ENCODE results near the gene CLHC1.
"Not testable (repeated sequence)": the region's sequence is repeated elsewhere in the genome, so short reads cannot be mapped to it uniquely, and the experiment has no call there.

Gene CLHC1

DNA sequence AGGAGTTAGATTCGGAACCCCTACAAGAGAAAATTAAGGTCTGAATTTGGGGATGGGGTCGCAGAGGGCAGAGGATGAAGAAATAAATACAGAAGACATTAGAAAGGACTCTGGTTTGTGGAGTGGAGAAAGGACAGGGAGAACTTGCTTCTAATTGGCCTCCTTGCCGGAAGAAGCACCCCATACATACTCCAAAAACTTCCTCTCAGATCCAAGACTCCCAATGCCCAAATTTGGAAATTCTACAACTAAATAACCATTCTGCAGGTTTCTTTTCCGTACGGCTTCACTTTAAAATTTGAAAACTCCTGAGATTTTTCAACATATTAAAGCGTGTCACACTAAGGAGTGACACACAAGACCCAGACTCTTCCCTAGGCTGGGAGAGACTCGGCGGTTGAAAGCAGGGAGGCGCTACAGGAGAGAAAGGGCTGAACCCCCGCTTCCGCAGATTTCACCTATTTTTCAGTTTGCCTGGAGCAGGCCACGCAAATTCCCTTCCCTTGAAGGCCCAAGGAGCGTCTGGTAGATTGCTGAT lies 478 bp downstream of the CLHC1 start:
- FAIRE-seq, result no peak

DNA sequence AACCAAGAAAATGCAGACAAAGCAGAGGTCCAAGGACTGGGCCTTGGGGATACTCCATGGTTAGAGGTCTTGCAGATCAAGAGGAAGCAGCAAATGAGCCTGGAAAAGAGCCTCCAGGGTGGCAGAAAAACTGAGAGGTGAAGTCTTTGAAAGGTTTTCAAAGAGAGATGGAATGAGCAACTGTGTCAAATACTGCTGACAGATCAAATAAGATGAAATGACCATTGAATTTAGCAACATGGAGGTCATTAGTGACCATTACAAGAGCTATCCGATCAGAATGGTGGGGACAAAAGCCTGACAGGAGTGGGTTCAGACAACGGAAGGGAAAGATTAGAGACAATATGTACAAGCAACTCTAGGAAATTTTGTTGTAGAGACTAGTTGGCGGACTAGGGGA lies 1.5 kb downstream of the CLHC1 start:
- no peak for FAIRE-seq

DNA sequence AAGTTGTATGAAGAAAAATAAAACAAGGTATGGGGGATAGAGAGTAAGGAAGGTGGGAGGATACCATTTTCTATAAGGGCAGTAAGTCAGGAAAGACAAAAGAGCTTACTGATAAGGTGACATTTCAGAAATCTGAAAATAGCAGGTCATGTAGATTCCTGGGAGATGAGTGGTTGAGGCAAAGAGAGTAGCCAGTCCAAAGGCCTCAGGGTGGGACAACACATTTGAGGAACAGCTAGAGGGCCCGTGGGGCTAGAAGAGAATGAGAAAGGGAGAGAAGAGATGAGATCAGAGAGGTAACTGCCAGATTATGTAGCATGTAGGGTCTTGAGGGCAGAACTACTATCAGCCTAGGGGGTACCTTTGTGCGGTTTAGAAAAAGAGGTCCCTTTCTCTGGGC lies 2.9 kb downstream of the CLHC1 start:
- FAIRE-seq, result no peak

DNA sequence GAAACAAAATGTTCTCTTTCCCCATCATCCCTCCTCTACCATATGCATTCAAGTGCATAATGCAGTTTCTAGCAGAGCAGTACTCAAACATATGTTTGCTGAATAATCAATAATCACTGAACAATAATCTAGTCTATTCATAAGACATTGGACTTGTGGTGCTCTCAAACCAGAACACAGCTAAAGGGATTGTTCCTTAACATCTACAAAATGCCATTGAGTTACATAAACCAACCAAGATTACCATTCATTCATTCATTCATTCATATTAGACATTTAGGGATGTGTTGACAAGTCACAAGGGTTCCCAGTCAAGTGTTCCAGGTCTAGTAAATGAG lies 3.9 kb downstream of the CLHC1 start:
- no peak for FAIRE-seq

DNA sequence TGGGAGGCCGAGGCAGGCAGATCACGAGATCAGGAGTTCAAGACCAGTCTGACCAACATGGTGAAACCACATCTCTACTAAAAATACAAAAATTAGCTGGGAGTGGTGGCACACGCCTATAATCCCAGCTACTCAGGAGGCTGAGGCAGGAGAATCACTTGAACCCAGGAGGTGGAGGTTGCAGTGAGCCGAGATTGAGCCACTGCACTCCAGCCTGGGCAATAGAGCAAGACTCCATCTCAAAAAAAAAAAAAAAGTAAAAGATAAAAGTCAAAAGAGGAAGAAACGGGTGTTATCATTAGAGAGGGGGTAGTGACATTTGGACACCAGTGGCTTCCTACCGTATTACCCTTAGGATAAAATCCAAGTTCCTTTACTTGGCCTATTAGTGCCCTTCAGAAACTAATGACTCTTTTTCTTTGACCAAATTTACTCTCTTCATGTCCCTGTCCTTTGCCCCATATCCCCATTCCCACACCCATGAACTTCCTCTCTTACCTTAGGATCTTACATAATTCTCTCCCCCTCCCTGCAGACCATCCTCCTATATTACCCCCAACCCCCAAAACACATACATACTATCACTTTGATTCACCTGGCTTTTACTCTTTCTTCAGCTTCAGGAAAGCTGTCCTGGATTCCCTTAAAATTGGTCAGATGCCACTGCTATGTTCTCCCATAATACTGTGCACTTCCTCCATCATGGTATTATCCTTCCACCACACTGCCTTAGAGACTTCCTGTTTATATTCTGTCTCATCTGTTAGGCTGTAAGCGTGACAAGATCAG lies 4.5 kb downstream of the CLHC1 start:
- FAIRE-seq, result not testable (repeated sequence)

DNA sequence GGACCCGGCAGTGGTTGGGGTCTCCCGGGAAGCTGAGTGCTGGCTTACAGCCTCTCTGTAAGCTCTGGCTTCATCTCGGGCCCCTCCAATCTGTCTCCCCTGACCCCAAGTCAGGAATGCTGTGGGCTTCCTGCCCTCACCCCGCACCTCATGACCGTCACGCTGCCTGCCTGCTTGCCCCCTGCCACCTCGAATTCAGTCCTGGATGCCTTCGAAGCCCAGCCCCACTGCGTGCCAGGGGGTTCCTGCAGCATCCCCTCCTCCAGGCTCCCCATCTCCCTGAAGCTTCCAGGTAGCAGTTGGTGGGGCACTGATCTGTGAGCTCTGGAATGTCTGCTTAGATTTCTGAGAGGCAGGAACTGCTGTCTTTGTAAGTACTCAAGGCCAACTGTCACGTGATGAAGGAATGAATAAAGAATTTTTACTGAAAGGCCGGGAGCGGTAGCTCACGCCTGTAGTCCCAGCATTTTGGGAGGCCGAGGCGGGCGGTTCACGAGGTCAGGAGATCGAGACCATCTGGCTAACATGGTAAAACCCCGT lies 6.5 kb downstream of the CLHC1 start:
- FAIRE-seq, result no peak

DNA sequence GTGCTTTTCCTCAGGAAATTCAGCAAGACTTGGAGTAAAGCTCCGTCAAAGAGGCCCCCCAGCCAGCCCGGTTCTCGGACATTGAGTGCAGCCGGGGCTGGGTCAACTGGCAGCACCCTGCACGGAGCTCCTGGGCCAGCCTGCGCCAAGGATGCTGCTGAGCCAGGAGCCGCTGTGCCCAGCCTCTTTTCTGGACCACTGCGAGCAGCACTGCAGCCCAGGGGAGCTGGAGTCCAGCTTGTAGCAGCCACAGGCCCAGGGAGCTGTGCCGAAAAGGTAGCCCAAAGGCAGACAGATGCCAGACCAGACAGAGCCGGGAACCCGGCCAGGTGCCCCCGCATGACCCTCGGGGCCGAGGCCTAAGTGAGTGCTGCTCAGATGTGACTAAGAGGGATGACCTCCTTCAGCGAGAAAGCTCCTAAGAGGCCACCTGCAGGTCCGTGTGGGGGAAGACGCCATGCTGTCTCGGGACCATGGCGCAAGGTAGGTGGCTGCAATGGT lies 7.3 kb downstream of the CLHC1 start:
- no peak for FAIRE-seq

DNA sequence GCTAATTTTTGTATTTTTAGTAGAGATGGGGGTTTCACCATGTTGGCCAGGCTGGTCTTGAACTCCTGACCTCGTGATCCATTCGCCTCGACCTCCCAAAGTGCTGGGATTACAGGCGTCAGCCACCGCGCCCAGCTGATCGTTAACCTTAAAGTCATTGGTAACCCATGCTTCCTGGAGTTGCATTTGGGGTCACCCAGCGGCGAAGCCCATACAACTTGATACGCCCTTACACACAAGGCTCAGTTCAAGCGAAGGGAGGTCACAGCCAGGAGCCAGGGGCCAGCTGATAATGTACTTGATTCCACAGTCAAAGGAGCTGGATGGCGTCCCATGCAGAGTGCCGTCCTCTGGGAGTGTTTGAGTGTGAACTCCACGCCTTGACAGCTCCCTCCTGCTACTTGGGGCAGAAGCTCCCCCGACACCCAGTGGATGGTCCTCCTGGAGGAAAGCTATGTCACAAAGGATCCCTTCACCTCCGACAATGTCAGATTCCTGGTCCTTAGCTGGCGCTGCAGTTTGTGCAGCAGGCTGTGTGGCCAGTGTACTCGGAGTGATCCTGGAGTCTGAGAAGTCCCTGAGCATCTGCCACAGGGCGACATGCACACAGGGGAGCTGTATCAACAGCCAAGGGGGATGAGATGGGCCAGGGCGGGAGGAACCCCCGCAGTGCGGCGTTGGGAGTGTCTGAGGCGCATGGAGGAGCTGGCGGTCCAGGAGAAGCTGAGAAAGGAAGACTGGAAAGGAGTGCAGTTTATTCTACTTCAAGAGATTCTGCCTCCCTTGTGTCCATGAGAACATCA lies 7.9 kb downstream of the CLHC1 start:
- no peak for FAIRE-seq

DNA sequence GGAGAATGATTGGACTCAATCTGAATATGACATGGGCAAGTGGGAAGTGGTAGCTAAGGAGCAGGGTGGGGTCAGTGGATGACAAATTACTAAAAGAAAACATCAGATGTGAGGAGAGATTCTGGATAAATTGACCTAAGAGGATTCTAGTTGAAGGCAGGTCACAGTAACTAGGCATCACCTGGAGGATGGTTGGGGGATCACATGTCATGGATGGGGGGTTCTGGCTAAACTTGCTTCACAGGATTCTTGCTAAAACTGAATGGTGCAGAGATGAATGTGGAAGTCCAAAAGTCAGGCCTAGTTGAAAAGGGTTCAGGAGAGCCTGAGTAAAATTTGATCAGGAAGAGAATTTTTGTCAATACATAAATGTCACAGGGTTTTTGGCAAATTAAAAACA lies 18.3 kb downstream of the CLHC1 start:
- FAIRE-seq, result no peak

DNA sequence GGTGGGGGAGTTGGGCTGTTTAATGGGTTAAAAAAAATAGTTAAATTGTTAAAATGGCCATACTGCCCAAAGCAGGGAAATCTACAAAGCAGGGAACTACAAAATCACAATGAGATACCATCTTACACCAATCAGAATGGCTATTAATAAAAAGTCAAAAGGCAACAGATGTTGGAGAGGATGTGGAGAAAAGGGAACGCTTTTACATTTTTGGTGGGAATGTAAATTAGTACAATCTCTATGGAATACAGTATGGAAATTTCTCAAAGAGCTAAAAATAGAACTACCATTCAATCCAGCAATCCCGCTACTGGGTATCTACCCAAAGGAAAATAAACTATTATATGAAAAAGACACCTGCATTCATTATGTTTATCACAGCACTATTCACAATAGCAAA lies 27.1 kb downstream of the CLHC1 start:
- FAIRE-seq, result no peak

DNA sequence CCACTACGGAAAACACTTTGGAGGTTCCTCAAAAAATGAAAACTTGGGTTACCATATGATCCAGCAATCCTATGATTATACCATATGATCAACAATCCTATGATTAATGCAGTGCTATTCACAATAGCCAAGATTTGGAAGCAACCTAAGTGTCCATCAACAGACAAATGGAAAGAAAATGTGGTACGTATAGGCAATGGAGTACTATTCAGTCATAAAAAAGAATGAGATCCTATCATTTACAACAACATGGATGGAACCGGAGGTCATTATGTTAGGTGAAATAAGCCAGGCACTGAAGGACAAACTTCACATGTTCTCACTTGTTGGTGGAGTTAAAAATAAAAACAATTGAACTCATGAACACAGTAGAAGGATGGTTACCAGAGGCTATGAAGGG lies 27.6 kb downstream of the CLHC1 start:
- FAIRE-seq, result no peak

DNA sequence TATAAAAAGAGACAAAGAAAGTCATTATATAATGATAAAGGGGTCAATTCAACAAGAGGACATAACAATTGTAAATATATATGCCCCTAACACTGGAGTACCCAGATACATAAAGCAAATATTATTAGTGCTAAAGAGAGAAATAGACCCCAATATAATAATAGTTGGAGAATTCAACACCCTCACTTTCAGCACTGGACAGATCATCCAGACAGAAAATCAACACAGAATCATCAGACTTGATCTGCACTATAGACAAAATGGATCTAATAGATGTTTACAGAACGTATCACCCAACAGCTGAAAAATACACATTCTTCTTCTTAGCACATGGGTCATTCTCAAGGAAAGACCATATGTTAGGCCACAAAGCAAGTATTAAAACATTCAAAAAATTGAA lies 31.7 kb downstream of the CLHC1 start:
- FAIRE-seq, result no peak

DNA sequence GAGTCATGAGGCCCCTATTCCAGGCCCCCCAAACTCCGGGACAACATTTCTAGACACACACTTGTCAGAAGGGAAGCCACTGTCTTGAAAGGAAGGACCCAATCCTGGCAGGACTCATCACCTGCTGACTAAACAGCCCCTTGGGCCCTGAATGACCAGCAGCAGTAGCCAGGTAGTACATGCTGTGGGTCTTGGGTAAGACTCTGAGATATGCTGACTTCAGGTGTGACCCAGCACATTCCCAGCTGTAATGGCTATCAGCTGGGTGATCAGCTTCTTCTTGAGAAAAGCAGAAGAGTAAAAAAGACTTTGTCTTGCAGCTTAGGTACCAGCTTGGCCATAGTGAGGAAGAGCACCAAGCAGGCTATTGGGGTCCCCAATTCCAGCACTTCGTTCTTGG lies 35.6 kb downstream of the CLHC1 start:
- no peak for FAIRE-seq

DNA sequence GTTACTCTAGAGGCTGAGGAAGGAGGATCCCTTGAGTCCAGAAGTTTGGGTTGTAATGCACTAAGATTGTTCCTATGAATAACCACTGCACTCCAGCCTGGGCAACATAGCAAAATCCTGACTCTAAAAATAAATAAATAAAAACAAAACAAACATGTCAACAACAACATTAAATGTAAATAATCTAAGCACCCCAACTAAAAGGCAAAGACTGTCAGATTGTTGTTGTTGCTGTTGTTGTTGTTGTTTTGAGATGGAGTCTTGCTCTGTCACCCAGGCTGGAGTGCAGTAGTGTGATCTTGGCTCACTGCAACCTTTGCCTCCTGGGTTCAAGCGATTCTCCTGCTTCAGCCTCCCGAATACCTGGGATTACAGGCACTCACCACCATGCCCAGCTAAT lies 40.2 kb downstream of the CLHC1 start:
- not testable (repeated sequence) for FAIRE-seq

DNA sequence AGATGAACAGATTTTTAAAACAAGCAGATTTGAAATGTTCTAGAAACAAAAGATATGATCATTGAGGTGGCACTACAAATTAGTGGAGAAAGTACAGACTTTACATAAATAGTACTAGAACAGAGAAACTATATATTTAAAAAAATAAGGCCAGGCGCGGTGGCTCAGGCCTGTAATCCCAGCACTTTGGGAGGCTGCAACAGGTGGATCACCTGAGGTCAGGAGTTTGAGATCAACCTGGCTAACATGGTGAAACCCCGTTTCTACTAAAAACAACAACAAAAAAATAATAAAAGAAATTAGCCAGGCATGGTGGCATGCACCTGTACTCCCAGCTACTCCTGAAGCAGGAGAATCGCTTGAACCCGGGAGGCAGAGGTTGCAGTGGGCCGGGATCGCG lies 45.3 kb downstream of the CLHC1 start:
- FAIRE-seq, result not testable (repeated sequence)

DNA sequence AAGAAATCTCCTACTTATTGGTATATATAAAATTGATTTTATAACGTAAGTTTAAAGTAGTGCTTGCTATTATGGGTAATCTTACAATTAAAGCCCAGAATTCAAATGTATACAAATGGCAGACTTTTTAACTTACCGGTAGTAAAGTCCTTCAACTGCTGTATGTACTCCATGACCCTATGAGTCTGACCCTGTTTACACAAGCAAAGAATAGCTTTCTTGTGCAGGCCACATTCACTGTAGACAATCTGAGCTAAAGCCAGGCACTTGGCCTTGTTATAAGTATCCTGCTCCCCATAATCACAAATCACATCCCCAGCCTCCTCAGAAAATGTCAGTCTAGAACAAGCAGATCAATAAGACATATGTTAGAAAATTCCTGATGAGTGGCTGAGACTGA lies 51.7 kb downstream of the CLHC1 start:
- no peak for FAIRE-seq

DNA sequence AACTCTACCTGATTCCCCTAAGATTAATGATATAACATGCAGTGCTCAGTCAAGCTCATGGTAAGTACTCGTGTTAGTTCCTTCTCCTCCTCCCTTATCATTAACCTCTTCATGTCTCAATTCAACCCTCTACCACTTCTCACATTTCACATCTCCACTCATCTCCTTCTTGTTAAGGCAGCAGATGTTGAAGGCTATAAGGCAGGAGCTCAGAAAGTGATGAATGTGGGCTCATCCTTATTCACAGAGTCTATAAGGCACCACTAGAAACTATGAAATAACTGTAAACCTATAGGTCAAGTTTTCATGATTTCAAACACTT lies 56.0 kb downstream of the CLHC1 start:
- FAIRE-seq, result no peak

DNA sequence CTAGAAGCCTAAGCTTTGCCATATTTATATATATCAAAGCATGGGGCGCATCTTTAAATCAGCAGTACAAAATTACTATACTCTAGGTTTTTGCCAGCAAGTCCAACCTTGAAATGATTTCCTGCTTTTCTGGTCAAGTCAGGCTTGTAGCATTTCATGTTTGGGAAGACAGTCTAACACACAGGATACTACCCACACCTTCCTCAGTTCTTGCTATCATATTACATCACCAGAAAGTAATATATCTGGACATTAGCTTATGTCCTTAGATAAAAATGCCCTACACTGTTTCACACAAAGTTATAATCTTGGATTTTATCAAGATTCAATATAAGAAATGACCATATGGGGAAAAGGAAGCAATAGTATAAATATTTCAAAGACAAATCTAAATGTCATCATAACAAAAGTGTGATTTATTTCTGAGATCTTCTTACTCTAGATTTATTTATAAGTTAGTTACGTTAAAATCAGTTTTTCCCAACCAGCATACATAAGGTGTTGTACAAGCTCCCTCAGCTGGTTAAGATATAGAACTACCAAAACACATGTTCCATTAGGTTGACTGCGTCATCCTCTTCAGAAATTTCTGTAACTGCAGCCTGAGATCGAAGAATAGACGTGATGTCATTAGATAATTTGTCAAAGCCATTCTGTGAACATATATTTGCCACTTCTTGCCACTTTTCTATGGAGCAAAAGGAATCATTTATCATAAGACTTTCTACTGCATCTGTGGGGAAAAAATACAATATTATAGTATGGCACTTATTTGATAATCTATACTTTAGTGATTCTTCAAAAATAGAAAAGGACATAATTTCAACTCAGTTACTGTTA lies 56.6 kb downstream of the CLHC1 start:
- peak; percentile 96 for FAIRE-seq

DNA sequence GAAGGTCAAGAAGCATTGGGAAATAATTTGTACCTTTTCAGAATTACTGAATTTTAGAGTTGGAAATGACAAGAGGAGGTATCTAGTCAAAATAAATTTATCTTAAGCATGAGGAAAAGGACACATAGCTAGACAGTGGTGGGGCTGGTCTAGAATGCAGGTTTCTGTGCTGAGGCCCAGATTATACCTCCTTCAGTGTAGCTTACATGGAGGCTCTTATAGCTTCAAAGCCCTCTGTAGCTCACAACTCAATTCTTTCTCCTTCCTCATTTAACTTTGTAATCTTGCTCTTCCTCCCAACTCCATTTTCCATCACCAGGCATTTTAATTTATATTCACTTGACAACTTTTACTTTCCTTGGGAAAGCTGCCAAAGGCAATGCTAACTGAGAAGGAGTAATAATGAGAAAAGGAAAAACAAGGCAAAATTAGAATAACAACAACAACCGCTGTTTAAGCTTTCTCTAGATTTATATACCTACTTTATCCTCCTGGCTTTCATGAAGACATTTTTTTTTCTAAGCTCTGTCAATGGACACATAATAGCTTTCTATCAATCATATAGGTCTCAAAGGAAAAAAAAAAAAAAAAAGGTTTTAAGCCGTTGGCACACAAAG lies 58.5 kb downstream of the CLHC1 start:
- no peak for FAIRE-seq

DNA sequence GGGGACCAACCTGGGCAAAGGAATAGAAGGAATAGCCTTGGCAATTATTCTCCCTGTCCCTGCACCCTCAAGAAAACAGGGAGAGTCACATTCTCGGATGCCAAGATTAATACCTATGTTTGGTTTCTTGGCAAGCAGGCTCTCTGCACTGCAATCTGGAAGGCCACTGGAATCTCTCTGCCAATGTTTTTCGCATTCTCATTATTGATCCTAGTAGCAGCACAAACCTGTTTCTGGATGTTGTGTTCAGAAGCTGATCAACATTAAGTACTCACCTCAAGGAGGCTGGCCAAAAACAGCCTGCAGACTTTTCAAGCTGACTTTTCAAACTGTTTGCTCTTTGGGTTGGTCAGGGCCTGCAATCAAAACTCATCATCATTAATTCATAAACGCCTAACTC lies 62.2 kb downstream of the CLHC1 start:
- FAIRE-seq, result no peak

DNA sequence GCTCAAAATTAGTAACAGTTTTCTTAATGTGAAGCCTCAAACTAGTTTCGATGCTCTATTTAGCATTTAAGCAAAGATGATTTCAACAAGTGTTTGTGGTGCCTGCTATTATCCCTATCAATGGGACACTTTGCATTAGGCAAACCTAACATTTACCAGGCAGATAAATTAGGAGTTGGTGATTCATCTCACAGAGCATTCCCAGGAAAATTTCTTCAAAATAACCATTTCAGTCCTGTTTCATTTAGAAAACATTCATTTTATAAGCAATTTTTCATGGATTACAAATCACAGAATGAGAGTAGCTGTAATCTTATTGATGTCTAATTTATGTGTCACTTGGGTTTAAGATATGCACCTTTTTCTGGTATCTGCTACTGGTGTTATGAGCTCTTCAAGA lies 62.7 kb downstream of the CLHC1 start:
- no peak for FAIRE-seq
